ENCODE results near the gene IKZF1.

The IKZF1 gene

GRCh38 chr7:50317221-50317678, 12.7 kb downstream of the IKZF1 start:
- Histone ChIP-seq H3K4me3 (ENCODE audit: low read depth in 1 of 2, low read length in 2 of 2) (no peak overlapping the region), H3K9me3 (ENCODE audit: insufficient read depth, low read length, severe bottlenecking) (no peaks in the 10 kb centered on the region), H4K20me1 (ENCODE audit: insufficient read depth, low read length) (peaks cover 23% of the 10 kb centered on the region; the same call in 1 of the 2 replicates), H3K27me3 (ENCODE audit: insufficient read depth, low read length, poor library complexity) (no peaks in the 10 kb centered on the region), H3K4me2 (ENCODE audit: insufficient read depth, low read length) (no peak overlapping the region), H3K4me1 (ENCODE audit: insufficient read depth, low read length) (peaks cover 43% of the 10 kb centered on the region), H3K27ac (ENCODE audit: low read length) (no peak overlapping the region), H3K79me2 (ENCODE audit: insufficient read depth, low read length) (peaks cover 99% of the 10 kb centered on the region), H2AFZ (ENCODE audit: low read depth, low read length) (no peak overlapping the region), H3K9ac (ENCODE audit: low read depth, low read length) (no peak overlapping the region), H3K36me3 (ENCODE audit: insufficient read depth, low read length) (peaks cover 59% of the 10 kb centered on the region)
- DNase-seq (no peak), ATAC-seq (ENCODE audit: insufficient read depth, low read depth) (no peak)
- TF ChIP-seq CTCF (IDR thresholded peaks at IDR 0.05; ENCODE audit: borderline replicate concordance, extremely low read depth, low read length, poor library complexity, severe bottlenecking) (no peak), EZH2 (IDR thresholded peaks at IDR 0.05; ENCODE audit: borderline replicate concordance, low read depth, low read length, severe bottlenecking) (no peak)

GRCh38 chr7:50317697-50318669, 13.5 kb downstream of the IKZF1 start:
- H3K27ac ChIP-seq (ENCODE audit: low read length): no peak overlapping the region
- ATAC-seq (ENCODE audit: insufficient read depth, low read depth): no peak
- peaks cover 25% of the 10 kb centered on the region; the same call in 1 of the 2 replicates for H4K20me1 ChIP-seq (ENCODE audit: insufficient read depth, low read length)
- H3K4me3 ChIP-seq (ENCODE audit: low read depth in 1 of 2, low read length in 2 of 2): no peak overlapping the region
- H3K9me3 ChIP-seq (ENCODE audit: insufficient read depth, low read length, severe bottlenecking): no peaks in the 10 kb centered on the region
- H3K27me3 ChIP-seq (ENCODE audit: insufficient read depth, low read length, poor library complexity): no peaks in the 10 kb centered on the region
- no peak for TF ChIP-seq EZH2 (IDR thresholded peaks at IDR 0.05; ENCODE audit: borderline replicate concordance, low read depth, low read length, severe bottlenecking)
- TF ChIP-seq CTCF (IDR thresholded peaks at IDR 0.05; ENCODE audit: borderline replicate concordance, extremely low read depth, low read length, poor library complexity, severe bottlenecking): no peak
- H3K36me3 ChIP-seq (ENCODE audit: insufficient read depth, low read length): peaks cover 67% of the 10 kb centered on the region
- H3K4me1 ChIP-seq (ENCODE audit: insufficient read depth, low read length): peaks cover 35% of the 10 kb centered on the region
- no peak for DNase-seq
- peaks cover 99% of the 10 kb centered on the region for H3K79me2 ChIP-seq (ENCODE audit: insufficient read depth, low read length)
- H2AFZ ChIP-seq (ENCODE audit: low read depth, low read length): no peak overlapping the region
- no peak overlapping the region for H3K4me2 ChIP-seq (ENCODE audit: insufficient read depth, low read length)
- no peak overlapping the region for H3K9ac ChIP-seq (ENCODE audit: low read depth, low read length)

- peaks cover 14% of the 10 kb centered on the region; the same call in 1 of the 2 replicates for H4K20me1 ChIP-seq (ENCODE audit: insufficient read depth, low read length)
- TF ChIP-seq CTCF (IDR thresholded peaks at IDR 0.05; ENCODE audit: borderline replicate concordance, extremely low read depth, low read length, poor library complexity, severe bottlenecking): no peak
- TF ChIP-seq EZH2 (IDR thresholded peaks at IDR 0.05; ENCODE audit: borderline replicate concordance, low read depth, low read length, severe bottlenecking): no peak
- no peaks in the 10 kb centered on the region for H3K27me3 ChIP-seq (ENCODE audit: insufficient read depth, low read length, poor library complexity)
- peaks cover 79% of the 10 kb centered on the region for H3K36me3 ChIP-seq (ENCODE audit: insufficient read depth, low read length)
- no peak overlapping the region for H2AFZ ChIP-seq (ENCODE audit: low read depth, low read length)
- no peak overlapping the region for H3K27ac ChIP-seq (ENCODE audit: low read length)
- no peak overlapping the region for H3K4me3 ChIP-seq (ENCODE audit: low read depth in 1 of 2, low read length in 2 of 2)
- no peak for DNase-seq
- peaks cover 97% of the 10 kb centered on the region for H3K79me2 ChIP-seq (ENCODE audit: insufficient read depth, low read length)
- H3K9me3 ChIP-seq (ENCODE audit: insufficient read depth, low read length, severe bottlenecking): no peaks in the 10 kb centered on the region
- no peak overlapping the region for H3K9ac ChIP-seq (ENCODE audit: low read depth, low read length)
- H3K4me2 ChIP-seq (ENCODE audit: insufficient read depth, low read length): no peak overlapping the region
- ATAC-seq (ENCODE audit: insufficient read depth, low read depth): peak; percentile 36; the same call in 1 of the 3 replicates
- H3K4me1 ChIP-seq (ENCODE audit: insufficient read depth, low read length): peaks cover 9% of the 10 kb centered on the region
Measured at GRCh38 chr7:50321487-50322067, 17.1 kb downstream of the IKZF1 start.

Data from DND-41 (cell line).